ENCODE data around the gene CD200. TPM values are rescaled to one million over a fixed set of nuclear protein-coding genes. Genes with fewer than 3 reads are reported as not detected.
"Not testable (repeated sequence)": the region's sequence is repeated elsewhere in the genome, so short reads cannot be mapped to it uniquely, and the experiment has no call there.

CD200 gene
- total RNA-seq, 4 donors from 2014 or later = 3.7 to 15.4 (median 7.1) TPM

GRCh38 chr3:112403103-112403502 lies 70.1 kb downstream of the CD200 start:
- Histone ChIP-seq H3K36me3 (no peaks in the 10 kb centered on the region), H3K27ac (peak overlapping the region in 2 of 4 donors; percentile 12 to 47), H3K9me3 (no peaks in the 10 kb centered on the region), H3K4me1 (peaks cover 0 to 9% (median 0%) of the 10 kb centered on the region in 4 donors), H3K27me3 (no peaks in the 10 kb centered on the region), H3K4me3 (no peak overlapping the region)
- TF ChIP-seq CTCF (IDR thresholded peaks at IDR 0.05) = no peak
- no peak for TF ChIP-seq POLR2A (IDR thresholded peaks at IDR 0.05)
- no peak for DNase-seq

GRCh38 chr3:112404924-112405549 lies 72.1 kb downstream of the CD200 start:
- not testable (repeated sequence) for H3K4me1 ChIP-seq, H3K27ac ChIP-seq, DNase-seq, H3K36me3 ChIP-seq, H3K4me3 ChIP-seq, H3K27me3 ChIP-seq, H3K9me3 ChIP-seq

GRCh38 chr3:112405845-112406244 lies 72.9 kb downstream of the CD200 start:
- Histone ChIP-seq H3K36me3 (no peaks in the 10 kb centered on the region), H3K9me3 (no peaks in the 10 kb centered on the region), H3K4me3 (no peak overlapping the region), H3K27me3 (no peaks in the 10 kb centered on the region), H3K27ac (no peak overlapping the region), H3K4me1 (peaks cover 0 to 9% (median 0%) of the 10 kb centered on the region in 4 donors)
- TF ChIP-seq POLR2A (IDR thresholded peaks at IDR 0.05) (no peak), CTCF (IDR thresholded peaks at IDR 0.05) (no peak)
- no peak for DNase-seq

GRCh38 chr3:112407214-112407887 lies 74.4 kb downstream of the CD200 start:
- Histone ChIP-seq H3K4me1 (peaks cover 0 to 9% (median 0%) of the 10 kb centered on the region in 4 donors), H3K9me3 (no peaks in the 10 kb centered on the region), H3K4me3 (no peak overlapping the region), H3K27ac (peak overlapping the region in 3 of 4 donors; percentile 1 to 49 (median 40)), H3K27me3 (no peaks in the 10 kb centered on the region), H3K36me3 (no peaks in the 10 kb centered on the region)
- DNase-seq = no peak
- TF ChIP-seq CTCF (IDR thresholded peaks at IDR 0.05) (no peak), POLR2A (IDR thresholded peaks at IDR 0.05) (no peak)

GRCh38 chr3:112407888-112408702 lies 75.1 kb downstream of the CD200 start:
- H3K27ac ChIP-seq = peak overlapping the region in 2 of 4 donors; percentile 40 to 49
- no peaks in the 10 kb centered on the region for H3K9me3 ChIP-seq
- H3K4me3 ChIP-seq = peak overlapping the region in 1 of 4 donors; percentile 12
- peaks cover 0 to 9% (median 0%) of the 10 kb centered on the region in 4 donors for H3K4me1 ChIP-seq
- no peaks in the 10 kb centered on the region for H3K27me3 ChIP-seq
- H3K36me3 ChIP-seq = no peaks in the 10 kb centered on the region
- TF ChIP-seq POLR2A (IDR thresholded peaks at IDR 0.05) (no peak), CTCF (IDR thresholded peaks at IDR 0.05) (no peak)
- no peak for DNase-seq

GRCh38 chr3:112409041-112409440 lies 76.1 kb downstream of the CD200 start:
- TF ChIP-seq CTCF (IDR thresholded peaks at IDR 0.05) = no peak
- no peak for TF ChIP-seq POLR2A (IDR thresholded peaks at IDR 0.05)
- Histone ChIP-seq H3K36me3 (no peaks in the 10 kb centered on the region), H3K27me3 (no peaks in the 10 kb centered on the region), H3K27ac (no peak overlapping the region), H3K4me1 (peaks cover 0 to 14% (median 0%) of the 10 kb centered on the region in 4 donors), H3K9me3 (no peaks in the 10 kb centered on the region), H3K4me3 (peak overlapping the region in 1 of 4 donors; percentile 12)
- no peak for DNase-seq

Data from Peyer's patch (tissue), 4 donors.